Measurements from ENCODE around the gene ICE2.

DNA sequence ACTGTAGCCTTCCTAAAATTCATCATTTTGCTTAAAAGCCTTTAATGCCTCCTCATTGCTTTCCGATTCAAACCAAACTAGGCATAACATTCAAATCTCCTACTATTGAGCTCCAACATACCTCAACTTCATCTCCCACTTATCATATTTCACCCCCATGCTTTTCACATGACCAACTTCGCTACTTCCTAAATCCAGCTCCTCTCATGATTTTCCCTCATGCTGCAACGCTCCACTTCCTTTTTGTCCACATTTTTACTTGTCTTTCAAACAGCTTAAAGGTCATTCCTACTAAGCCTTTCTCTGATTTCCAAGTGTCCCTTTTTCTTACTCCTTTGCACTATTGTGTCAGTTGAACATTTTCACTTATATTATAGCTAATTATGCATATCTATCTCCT is 60.8 kb downstream of the ICE2 start:
- TF ChIP-seq, protein P1, sequence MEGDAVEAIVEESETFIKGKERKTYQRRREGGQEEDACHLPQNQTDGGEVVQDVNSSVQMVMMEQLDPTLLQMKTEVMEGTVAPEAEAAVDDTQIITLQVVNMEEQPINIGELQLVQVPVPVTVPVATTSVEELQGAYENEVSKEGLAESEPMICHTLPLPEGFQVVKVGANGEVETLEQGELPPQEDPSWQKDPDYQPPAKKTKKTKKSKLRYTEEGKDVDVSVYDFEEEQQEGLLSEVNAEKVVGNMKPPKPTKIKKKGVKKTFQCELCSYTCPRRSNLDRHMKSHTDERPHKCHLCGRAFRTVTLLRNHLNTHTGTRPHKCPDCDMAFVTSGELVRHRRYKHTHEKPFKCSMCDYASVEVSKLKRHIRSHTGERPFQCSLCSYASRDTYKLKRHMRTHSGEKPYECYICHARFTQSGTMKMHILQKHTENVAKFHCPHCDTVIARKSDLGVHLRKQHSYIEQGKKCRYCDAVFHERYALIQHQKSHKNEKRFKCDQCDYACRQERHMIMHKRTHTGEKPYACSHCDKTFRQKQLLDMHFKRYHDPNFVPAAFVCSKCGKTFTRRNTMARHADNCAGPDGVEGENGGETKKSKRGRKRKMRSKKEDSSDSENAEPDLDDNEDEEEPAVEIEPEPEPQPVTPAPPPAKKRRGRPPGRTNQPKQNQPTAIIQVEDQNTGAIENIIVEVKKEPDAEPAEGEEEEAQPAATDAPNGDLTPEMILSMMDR (conservative IDR thresholded peaks at IDR 0.05; ENCODE audit: low read depth, low read length), result no peak
- TF ChIP-seq EZH2 (IDR thresholded peaks at IDR 0.05; ENCODE audit: borderline replicate concordance, low read depth, low read length, poor library complexity, severe bottlenecking), result no peak
